Left lung (tissue), 10 donors: ENCODE measurements around the gene ANKRA2. TPM values are rescaled to one million over a fixed set of nuclear protein-coding genes. Genes with fewer than 3 reads are reported as not detected.

ENCODE experiments used
- ATAC-seq: fragments of 200-7000 bp; cut with Tn5 transposase; one replicate; pipeline ENCODE4 v1.9.1; 2020; ENCODE audit warnings: moderate library complexity
- DNase-seq, 4 donors: peaks; one replicate each; pipeline ENCODE4 v3.0.0-alpha.2; 2013 to 2020
- H3K27ac ChIP-seq, 2 donors: fragments of 200-600 bp; sonication (generic) in 1 of 2; one replicate each; pipeline versions ENCODE4 v1.5.0 to v1.8.0; 2020 to 2021
- H3K27me3 ChIP-seq, 2 donors: fragments of 200-600 bp; sonication (generic) in 1 of 2; one replicate each; pipeline versions ENCODE4 v1.5.0 to v1.8.0; 2020 to 2021
- H3K36me3 ChIP-seq, 2 donors: fragments of 200-600 bp; sonication (generic) in 1 of 2; one replicate each; pipeline versions ENCODE4 v1.5.0 to v1.8.0; 2020 to 2021
- H3K4me1 ChIP-seq, 2 donors: fragments of 200-600 bp; one replicate each; pipeline ENCODE4 v1.8.0; 2021
- H3K4me3 ChIP-seq, 2 donors: fragments of 200-600 bp; sonication (generic) in 1 of 2; one replicate each; pipeline versions ENCODE4 v1.5.0 to v1.8.0; 2020 to 2021; ENCODE audit warnings: mild to moderate bottlenecking in 1 of 2
- H3K9me3 ChIP-seq, 2 donors: fragments of 200-600 bp; sonication (generic) in 1 of 2; one replicate each; pipeline versions ENCODE4 v1.5.0 to v1.8.0; 2020 to 2021
- intact Hi-C, 2 donors: fragments of 100-400 bp; cut with DNase I; formaldehyde crosslinking; loops; one replicate each; pipeline versions ENCODE4 v1.11.2 to v1.14.2; 2022
- polyA plus RNA-seq, 6 donors: library from polyadenylated mRNA; unstranded; fragments of 120-200 nt; gene quantifications; one replicate each; pipeline ENCODE4 v1.2.1, GENCODE V29; 2013; ENCODE audit not compliant: insufficient read length in 6 of 6
- total RNA-seq, 2 donors: library from RNA; stranded (reverse); fragmentation: NEBNext Ultra II Directional; extraction: Animal tissue kit (Norgen Biotek cat#: 25700); gene quantifications; one replicate each; pipeline ENCODE4 v1.2.1, GENCODE V29; 2021
- TF ChIP-seq, protein P1 (sequence below), 2 donors: fragments of 200-600 bp; sonication (generic) in 1 of 2; IDR thresholded peaks; one replicate each; pipeline versions ENCODE4 v1.5.0 to v1.8.0; 2021; ENCODE audit warnings: antibody characterized with exemption in 2 of 2
- donor health status: DM: no; HTN: yes; CAD: no.
- donor health status: DM: no; HTN: no; CAD: no.

The ANKRA2 gene
- total and polyA plus RNA-seq, 8 donors, result 11.9 to 94.1 (median 65.3) TPM

DNA sequence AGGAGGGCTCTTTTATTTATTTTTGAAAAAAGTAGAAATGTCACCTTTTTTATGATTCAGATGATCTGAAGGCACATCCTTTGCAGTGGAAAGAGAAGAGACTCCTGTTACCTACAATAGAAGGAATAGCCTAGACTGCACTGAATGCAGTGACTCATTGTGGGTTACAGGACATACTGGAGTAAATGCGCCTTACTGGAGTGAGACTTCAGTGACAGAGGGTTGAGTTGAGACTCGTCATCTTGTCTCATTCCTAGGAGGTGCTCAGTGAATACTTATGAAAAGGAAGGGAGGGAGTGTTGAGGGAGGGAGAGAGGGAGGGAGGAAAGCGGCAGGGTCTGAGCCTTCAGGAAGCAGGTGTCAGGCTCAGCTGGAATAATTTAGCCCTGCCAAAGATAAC lies 25.2 kb downstream of the ANKRA2 start:
- Histone ChIP-seq H3K4me1 (no peaks in the 10 kb centered on the region), H3K27ac (no peak overlapping the region), H3K4me3 (no peak overlapping the region), H3K27me3 (no peaks in the 10 kb centered on the region), H3K9me3 (no peaks in the 10 kb centered on the region), H3K36me3 (no peaks in the 10 kb centered on the region)
- no peak for DNase-seq
- TF ChIP-seq, protein P1, sequence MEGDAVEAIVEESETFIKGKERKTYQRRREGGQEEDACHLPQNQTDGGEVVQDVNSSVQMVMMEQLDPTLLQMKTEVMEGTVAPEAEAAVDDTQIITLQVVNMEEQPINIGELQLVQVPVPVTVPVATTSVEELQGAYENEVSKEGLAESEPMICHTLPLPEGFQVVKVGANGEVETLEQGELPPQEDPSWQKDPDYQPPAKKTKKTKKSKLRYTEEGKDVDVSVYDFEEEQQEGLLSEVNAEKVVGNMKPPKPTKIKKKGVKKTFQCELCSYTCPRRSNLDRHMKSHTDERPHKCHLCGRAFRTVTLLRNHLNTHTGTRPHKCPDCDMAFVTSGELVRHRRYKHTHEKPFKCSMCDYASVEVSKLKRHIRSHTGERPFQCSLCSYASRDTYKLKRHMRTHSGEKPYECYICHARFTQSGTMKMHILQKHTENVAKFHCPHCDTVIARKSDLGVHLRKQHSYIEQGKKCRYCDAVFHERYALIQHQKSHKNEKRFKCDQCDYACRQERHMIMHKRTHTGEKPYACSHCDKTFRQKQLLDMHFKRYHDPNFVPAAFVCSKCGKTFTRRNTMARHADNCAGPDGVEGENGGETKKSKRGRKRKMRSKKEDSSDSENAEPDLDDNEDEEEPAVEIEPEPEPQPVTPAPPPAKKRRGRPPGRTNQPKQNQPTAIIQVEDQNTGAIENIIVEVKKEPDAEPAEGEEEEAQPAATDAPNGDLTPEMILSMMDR (IDR thresholded peaks at IDR 0.05), result no peak
- ATAC-seq, result no peak
- intact Hi-C loops, result no loop called here

DNA sequence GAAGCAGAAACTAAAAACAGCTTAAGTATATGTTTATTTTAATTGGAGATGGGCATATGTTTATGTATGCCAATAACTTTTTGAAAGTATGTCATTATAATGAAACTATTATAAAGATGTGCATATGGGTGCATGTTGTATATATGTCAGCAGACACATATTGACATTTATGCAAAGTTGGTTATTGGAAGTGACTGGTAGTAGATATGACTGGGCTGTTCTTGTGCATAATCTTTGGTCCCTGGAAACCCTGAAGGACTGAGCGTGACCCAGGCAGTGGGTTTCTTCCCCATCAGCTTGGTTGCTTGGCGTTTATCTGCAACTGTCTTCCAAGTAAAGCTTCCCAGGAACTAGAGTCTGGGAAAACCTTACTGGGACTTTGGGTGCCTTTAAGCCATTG lies 25.7 kb downstream of the ANKRA2 start:
- no peaks in the 10 kb centered on the region for H3K4me1 ChIP-seq
- no peak for DNase-seq
- no peak overlapping the region for H3K4me3 ChIP-seq
- intact Hi-C loops, result no loop called here
- no peak overlapping the region for H3K27ac ChIP-seq
- TF ChIP-seq, protein P1 (IDR thresholded peaks at IDR 0.05), result no peak
- H3K9me3 ChIP-seq, result no peaks in the 10 kb centered on the region
- no peaks in the 10 kb centered on the region for H3K36me3 ChIP-seq
- no peak for ATAC-seq
- no peaks in the 10 kb centered on the region for H3K27me3 ChIP-seq

DNA sequence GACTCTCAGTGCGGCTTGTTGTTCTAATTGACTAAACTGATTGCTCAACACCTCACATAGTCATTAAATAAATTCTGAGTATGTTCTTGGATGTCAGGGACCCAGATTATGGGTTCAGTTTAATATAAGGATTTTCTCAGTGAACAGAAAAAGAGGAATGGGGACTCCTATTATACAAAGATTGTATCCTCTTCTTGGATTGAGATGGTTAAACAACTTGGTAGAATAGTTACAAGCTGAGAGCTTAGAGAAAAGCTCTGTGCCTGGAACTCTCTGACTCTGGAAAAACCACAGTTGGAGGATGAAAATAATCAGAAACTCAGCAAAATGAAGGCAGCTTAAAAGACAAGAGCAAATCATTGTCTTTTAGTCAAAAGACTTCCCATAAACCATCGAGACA lies 30.5 kb downstream of the ANKRA2 start:
- H3K4me1 ChIP-seq, result no peaks in the 10 kb centered on the region
- TF ChIP-seq, protein P1 (IDR thresholded peaks at IDR 0.05), result no peak
- H3K36me3 ChIP-seq, result no peaks in the 10 kb centered on the region
- peaks cover 0 to 3% of the 10 kb centered on the region in 2 donors for H3K27me3 ChIP-seq
- no peaks in the 10 kb centered on the region for H3K9me3 ChIP-seq
- H3K27ac ChIP-seq, result no peak overlapping the region
- H3K4me3 ChIP-seq, result no peak overlapping the region
- intact Hi-C loops, result no loop called here
- ATAC-seq (no peak), DNase-seq (no peak)

DNA sequence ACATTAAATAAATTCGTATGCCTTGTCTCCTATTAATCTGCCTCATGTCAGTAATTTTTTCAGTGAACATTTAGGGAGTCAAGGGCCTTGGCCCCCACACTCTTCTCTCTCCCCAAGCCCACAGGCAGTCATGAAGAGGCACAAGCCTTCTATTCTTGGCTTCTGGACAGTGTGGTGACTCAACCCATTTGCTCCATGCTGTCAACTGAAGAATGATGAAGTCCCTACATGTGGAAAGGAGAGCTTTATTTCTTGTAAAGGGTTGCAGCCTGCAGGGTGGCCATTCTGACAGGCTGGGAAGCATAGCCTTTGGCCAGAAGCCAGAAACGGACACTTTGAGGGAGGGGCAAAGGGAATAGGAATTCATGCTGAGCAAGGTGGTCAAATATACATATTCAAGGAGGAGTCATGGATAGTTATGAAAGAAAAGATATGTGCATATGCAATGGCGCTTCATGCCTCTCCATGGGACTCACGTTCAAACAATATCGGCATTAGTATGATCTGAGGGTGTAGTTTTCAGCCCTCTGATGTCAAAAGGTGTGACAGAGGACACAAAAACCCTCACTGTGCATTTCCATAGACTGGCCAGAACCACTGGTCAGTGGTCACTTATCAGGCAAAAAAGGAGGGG lies 31.3 kb downstream of the ANKRA2 start:
- Histone ChIP-seq H3K4me3 (no peak overlapping the region), H3K36me3 (no peaks in the 10 kb centered on the region), H3K4me1 (no peaks in the 10 kb centered on the region), H3K27ac (no peak overlapping the region), H3K27me3 (peaks cover 0 to 3% of the 10 kb centered on the region in 2 donors), H3K9me3 (no peaks in the 10 kb centered on the region)
- TF ChIP-seq, protein P1 (IDR thresholded peaks at IDR 0.05), result no peak
- DNase-seq (no peak), ATAC-seq (no peak)
- intact Hi-C loops, result no loop called here

DNA sequence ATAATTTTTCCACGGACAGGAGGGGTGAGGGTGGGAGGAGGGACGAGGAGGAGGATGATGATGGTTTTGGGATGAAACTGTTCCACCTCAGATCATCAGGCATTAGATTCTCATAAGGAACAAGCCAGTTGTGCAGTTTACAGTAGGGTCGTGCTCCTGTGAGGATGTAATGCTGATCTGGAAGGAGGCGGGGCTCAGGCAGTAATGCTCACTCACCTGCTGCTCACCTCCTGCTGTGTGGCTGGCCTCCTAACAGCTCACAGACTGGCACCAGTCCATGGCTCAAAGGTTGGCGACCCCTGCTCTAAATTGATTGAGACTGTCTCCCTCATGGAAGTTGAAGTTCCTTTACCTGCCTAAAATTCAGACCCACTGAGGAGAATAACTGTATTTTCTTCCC lies 33.2 kb downstream of the ANKRA2 start:
- Histone ChIP-seq H3K4me1 (no peaks in the 10 kb centered on the region), H3K4me3 (no peak overlapping the region), H3K36me3 (no peaks in the 10 kb centered on the region), H3K27me3 (peaks cover 0 to 3% of the 10 kb centered on the region in 2 donors), H3K27ac (no peak overlapping the region), H3K9me3 (no peaks in the 10 kb centered on the region)
- TF ChIP-seq, protein P1 (IDR thresholded peaks at IDR 0.05), result no peak
- DNase-seq (no peak), ATAC-seq (no peak)
- intact Hi-C loops, result no loop called here
